ENCODE measurements around the gene PUSL1. TPM values are rescaled to one million over a fixed set of nuclear protein-coding genes. Genes with fewer than 3 reads are reported as not detected.

The PUSL1 gene
- total RNA-seq, 1 donor from 2014 or later: 4.6 TPM

- DNase-seq (ENCODE audit: low spot score): peak; percentile 52
Measured at GRCh38 chr1:1351511-1352427, 43.4 kb downstream of the PUSL1 start.

GRCh38 chr1:1352786-1353388 is 44.5 kb downstream of the PUSL1 start:
- DNase-seq (ENCODE audit: low spot score): no peak

- no peak for DNase-seq (ENCODE audit: low spot score)
Measured at GRCh38 chr1:1353389-1354151, 45.2 kb downstream of the PUSL1 start.

DNA sequence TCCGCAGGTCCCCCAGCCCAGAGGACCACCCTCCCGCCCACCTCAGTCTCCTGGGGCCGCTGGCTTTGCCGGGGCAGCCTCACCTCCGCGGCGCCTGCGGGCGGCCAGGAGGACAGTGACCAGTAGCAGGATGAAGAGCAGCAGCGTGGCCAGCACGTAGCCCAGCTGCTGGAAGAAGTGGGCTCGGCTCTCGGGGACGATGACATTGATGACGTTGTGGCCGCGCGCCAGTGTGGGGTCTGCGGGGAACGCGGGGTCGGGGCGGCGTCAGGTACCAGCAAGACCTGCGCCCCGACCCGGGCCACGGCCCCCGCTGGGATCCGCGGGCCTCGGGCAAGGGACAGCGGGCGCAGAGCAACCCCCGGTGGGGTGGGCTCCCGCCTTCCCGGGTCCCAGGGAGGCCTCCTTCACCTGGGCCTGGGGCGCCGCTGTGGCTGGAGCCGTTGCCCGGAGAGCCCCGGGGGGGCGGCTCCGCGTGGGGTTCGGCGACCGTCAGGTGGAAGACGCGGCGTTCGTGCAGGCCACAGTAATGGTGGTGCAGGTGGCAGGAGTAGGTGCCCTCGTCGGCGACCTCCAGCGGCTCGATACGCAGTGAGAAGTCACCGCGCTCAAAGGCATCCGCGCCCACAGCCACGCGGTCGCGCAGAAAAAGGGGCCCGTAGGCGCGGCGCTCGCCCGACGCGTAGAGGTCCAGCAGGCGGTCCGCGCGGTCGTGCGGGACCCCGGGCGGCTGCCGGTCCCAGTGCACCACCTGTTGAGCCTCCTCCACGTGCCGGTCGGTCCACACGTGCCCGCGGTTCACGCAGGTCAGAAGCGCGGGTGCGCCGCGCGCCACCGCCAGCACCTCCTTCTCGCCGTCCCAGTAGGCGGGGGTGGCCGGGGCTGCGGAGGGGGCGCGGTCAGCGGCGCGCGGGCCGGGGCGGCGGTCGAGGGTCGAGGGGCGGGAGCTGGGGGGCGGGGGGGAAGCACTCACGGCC is 46.2 kb downstream of the PUSL1 start:
- DNase-seq (ENCODE audit: low spot score): no peak

GRCh38 chr1:1355416-1355815 is 47.0 kb downstream of the PUSL1 start:
- DNase-seq (ENCODE audit: low spot score): no peak

GRCh38 chr1:1356166-1356795 is 47.9 kb downstream of the PUSL1 start:
- DNase-seq (ENCODE audit: low spot score): no peak

GRCh38 chr1:1356796-1357401 is 48.5 kb downstream of the PUSL1 start:
- no peak for DNase-seq (ENCODE audit: low spot score)

DNA sequence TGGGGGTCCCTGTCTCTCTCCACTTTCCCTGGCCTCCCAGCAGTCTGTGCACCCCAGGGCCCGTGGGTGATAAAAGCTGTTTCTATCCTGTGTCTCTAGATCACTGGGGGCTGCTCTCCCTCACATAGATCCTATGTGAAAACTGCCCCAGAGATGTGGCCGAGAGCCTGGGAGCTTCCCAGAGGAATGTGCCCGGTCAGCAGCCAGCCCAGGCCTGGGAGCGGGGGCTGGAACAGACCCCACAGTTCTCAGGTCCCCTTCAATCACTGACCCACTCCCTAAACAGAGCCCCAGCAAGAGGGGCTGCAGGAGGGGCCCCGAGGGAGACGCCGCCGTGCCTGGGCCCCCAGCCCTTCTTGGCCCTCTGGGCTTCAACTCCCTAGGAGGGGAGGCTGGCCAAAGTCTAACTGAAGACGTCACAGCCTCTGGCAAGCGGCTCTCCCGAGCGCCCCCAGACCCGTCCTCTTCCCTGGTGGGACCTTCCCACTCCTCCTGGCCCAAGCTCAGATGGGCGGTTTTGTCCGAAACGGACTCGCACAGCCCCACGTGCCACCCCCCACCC is 49.6 kb downstream of the PUSL1 start:
- peak; percentile 45 for DNase-seq (ENCODE audit: low spot score)

GRCh38 chr1:1358433-1359271 is 50.3 kb downstream of the PUSL1 start, which contains the start of gene MXRA8:
MXRA8 (minus strand) TSS chr1:1358555; CDS start chr1:1358504, 51 bp downstream.
- peak; percentile 97 for DNase-seq (ENCODE audit: low spot score)

GRCh38 chr1:1359308-1359663 is 50.9 kb downstream of the PUSL1 start:
- peak; percentile 48 for DNase-seq (ENCODE audit: low spot score)

GRCh38 chr1:1359664-1360468 is 51.5 kb downstream of the PUSL1 start:
- peak; percentile 74 for DNase-seq (ENCODE audit: low spot score)

GRCh38 chr1:1360506-1361169 is 52.2 kb downstream of the PUSL1 start:
- DNase-seq (ENCODE audit: low spot score): peak; percentile 95

Other genes starting within 250 kb of the PUSL1 start
- 1.9 TPM for gene RNF223, start 234.3 kb upstream of the PUSL1 start, total RNA-seq (ENCODE audit: insufficient read depth, low replicate concordance)
- gene C1orf159, start 192.5 kb upstream of the PUSL1 start, total RNA-seq (ENCODE audit: insufficient read depth, low replicate concordance): 7.7 TPM
- not detected for gene TTLL10, start 134.7 kb upstream of the PUSL1 start, total RNA-seq (ENCODE audit: insufficient read depth, low replicate concordance)
- not detected for gene TNFRSF18, start 102.0 kb upstream of the PUSL1 start, total RNA-seq (ENCODE audit: insufficient read depth, low replicate concordance)
- gene TNFRSF4, start 94.4 kb upstream of the PUSL1 start, total RNA-seq (ENCODE audit: insufficient read depth, low replicate concordance): not detected
- gene SDF4, start 76.6 kb upstream of the PUSL1 start, total RNA-seq (ENCODE audit: insufficient read depth, low replicate concordance): 54.2 TPM
- 15.4 TPM for gene B3GALT6, start 76.4 kb upstream of the PUSL1 start, total RNA-seq (ENCODE audit: insufficient read depth, low replicate concordance)
- gene C1QTNF12, start 61.9 kb upstream of the PUSL1 start, total RNA-seq (ENCODE audit: insufficient read depth, low replicate concordance): not detected
- gene UBE2J2, start 34.7 kb upstream of the PUSL1 start, total RNA-seq (ENCODE audit: insufficient read depth, low replicate concordance): 22.9 TPM
- gene SCNN1D, start 28.2 kb upstream of the PUSL1 start, total RNA-seq (ENCODE audit: insufficient read depth, low replicate concordance): 0.72 TPM
- gene ACAP3, start 667 bp upstream of the PUSL1 start, total RNA-seq (ENCODE audit: insufficient read depth, low replicate concordance): 49.6 TPM
- gene INTS11, start 16.1 kb downstream of the PUSL1 start, total RNA-seq (ENCODE audit: insufficient read depth, low replicate concordance): 42.4 TPM
- 3.4 TPM for gene CPTP, start 16.2 kb downstream of the PUSL1 start, total RNA-seq (ENCODE audit: insufficient read depth, low replicate concordance)
- gene TAS1R3, start 22.7 kb downstream of the PUSL1 start, total RNA-seq (ENCODE audit: insufficient read depth, low replicate concordance): 0.24 TPM
- 72.9 TPM for gene DVL1, start 40.8 kb downstream of the PUSL1 start, total RNA-seq (ENCODE audit: insufficient read depth, low replicate concordance)
- gene MXRA8, start 50.0 kb downstream of the PUSL1 start, total RNA-seq (ENCODE audit: insufficient read depth, low replicate concordance): 196 TPM
- 46.9 TPM for gene AURKAIP1, start 66.6 kb downstream of the PUSL1 start, total RNA-seq (ENCODE audit: insufficient read depth, low replicate concordance)
- 106 TPM for gene CCNL2, start 90.7 kb downstream of the PUSL1 start, total RNA-seq (ENCODE audit: insufficient read depth, low replicate concordance)
- gene MRPL20, start 98.7 kb downstream of the PUSL1 start, total RNA-seq (ENCODE audit: insufficient read depth, low replicate concordance): 68.4 TPM
- gene ANKRD65, start 112.7 kb downstream of the PUSL1 start, total RNA-seq (ENCODE audit: insufficient read depth, low replicate concordance): 1.7 TPM
- gene VWA1, start 127.1 kb downstream of the PUSL1 start, total RNA-seq (ENCODE audit: insufficient read depth, low replicate concordance): 58.7 TPM
- gene ATAD3C, start 141.1 kb downstream of the PUSL1 start, total RNA-seq (ENCODE audit: insufficient read depth, low replicate concordance): 1.2 TPM
- gene ATAD3B, start 163.2 kb downstream of the PUSL1 start, total RNA-seq (ENCODE audit: insufficient read depth, low replicate concordance): 8.2 TPM
- gene ATAD3A, start 203.6 kb downstream of the PUSL1 start, total RNA-seq (ENCODE audit: insufficient read depth, low replicate concordance): 7.9 TPM
- not detected for gene TMEM240, start 232.0 kb downstream of the PUSL1 start, total RNA-seq (ENCODE audit: insufficient read depth, low replicate concordance)